SK-N-SH (cell line): ENCODE results near the gene KRT27. TPM values are rescaled to one million over a fixed set of nuclear protein-coding genes. Genes with fewer than 3 reads are reported as not detected.

ENCODE experiments used
- CTCF ChIA-PET: fragments of 300-600, 350-600 bp; formaldehyde crosslinking; extraction: SDS; loops from one replicate; lab custom pipeline; 2021; lab: Yijun Ruan, JAX
- POLR2A ChIA-PET: fragments of 350-600 bp; sonication (Branson Sonifier 250); formaldehyde crosslinking; extraction: SDS; loops from one replicate; lab custom pipeline; 2020; ENCODE audit warnings: antibody characterized with exemption, inconsistent platforms; lab: Yijun Ruan, JAX
- DNase-seq: peaks from one replicate; pipeline ENCODE4 v3.0.0; 2012
- H2AFZ ChIP-seq: fragments of 200-600 bp; sonication (generic); 2 replicates; pipeline ENCODE4 v1.8.1; 2016; ENCODE audit warnings: antibody characterized with exemption, mild to moderate bottlenecking, low read depth
- H3F3A ChIP-seq: fragments of 200-600 bp; sonication (generic); replicated peaks from 2 replicates; pipeline ENCODE3; 2016; ENCODE audit warnings: antibody characterized with exemption, mild to moderate bottlenecking; ENCODE audit not compliant: insufficient read depth
- H3K27ac ChIP-seq, 2 experiments: fragments of 200-500 bp in 1 of 2; fragments of 200-600 bp in 1 of 2; sonication (Bioruptor generic) in 1 of 2; sonication (generic), shearing (Covaris generic) in 1 of 2; 2 replicates each; pipeline versions ENCODE4 v1.5.1 to v1.6.1; 2014 to 2016; ENCODE audit warnings: low read depth in 2 of 2, inconsistent platforms in 1 of 2, low read length in 1 of 2, mild to moderate bottlenecking in 1 of 2, mixed read lengths in 1 of 2
- H3K27me3 ChIP-seq: fragments of 200-600 bp; sonication (generic), shearing (Covaris generic); 2 replicates; pipeline ENCODE4 v1.6.1; 2016; ENCODE audit warnings: mixed run types; ENCODE audit not compliant: insufficient read depth
- H3K36me3 ChIP-seq, 2 experiments: fragments of 200-500 bp in 1 of 2; fragments of 200-600 bp in 1 of 2; sonication (Bioruptor generic) in 1 of 2; sonication (generic) in 1 of 2; replicated peaks in 1 of 2; 2 replicates each; pipeline versions ENCODE3 to v1.5.1; 2014 to 2016; ENCODE audit warnings: low read length in 1 of 2, mild to moderate bottlenecking in 1 of 2; ENCODE audit not compliant: insufficient read depth in 2 of 2, control insufficient read depth in 1 of 2
- H3K4me1 ChIP-seq, 2 experiments: fragments of 200-500 bp in 1 of 2; fragments of 200-600 bp in 1 of 2; sonication (Bioruptor generic) in 1 of 2; sonication (generic), shearing (Covaris generic) in 1 of 2; 2 replicates each; pipeline versions ENCODE4 v1.5.1 to v1.6.1; 2014 to 2016; ENCODE audit warnings: low read depth in 1 of 2, low read length in 1 of 2, mixed run types in 1 of 2; ENCODE audit not compliant: insufficient read depth in 2 of 2, control insufficient read depth in 1 of 2
- H3K4me2 ChIP-seq: fragments of 200-600 bp; sonication (generic), shearing (Covaris generic); 2 replicates; pipeline ENCODE4 v1.6.1; 2017; ENCODE audit warnings: mixed run types
- H3K4me3 ChIP-seq, 2 experiments: fragments of 200-500 bp in 1 of 2; fragments of 200-600 bp in 1 of 2; sonication (Bioruptor generic) in 1 of 2; sonication (generic), shearing (Covaris generic) in 1 of 2; 2 replicates each; pipeline versions ENCODE4 v1.5.1 to v1.8.1; 2014 to 2016; ENCODE audit warnings: low read depth in 2 of 2, inconsistent platforms in 1 of 2, low read length in 1 of 2, mild to moderate bottlenecking in 1 of 2, mixed read lengths in 1 of 2, moderate library complexity in 1 of 2
- H3K79me2 ChIP-seq: fragments of 200-600 bp; sonication (generic); 2 replicates; pipeline ENCODE4 v1.8.1; 2017; ENCODE audit warnings: mild to moderate bottlenecking; ENCODE audit not compliant: insufficient read depth
- H3K9ac ChIP-seq: fragments of 200-600 bp; sonication (generic); 2 replicates; pipeline ENCODE4 v1.6.1; 2017; ENCODE audit warnings: mixed run types
- H3K9me2 ChIP-seq: fragments of 200-600 bp; sonication (generic); 2 replicates; pipeline ENCODE4 v1.6.1; 2017; ENCODE audit warnings: mixed run types
- H3K9me3 ChIP-seq: fragments of 200-600 bp; sonication (generic); 2 replicates; pipeline ENCODE4 v1.6.1; 2017; ENCODE audit warnings: mixed run types, mild to moderate bottlenecking, moderate library complexity
- H4K20me1 ChIP-seq: fragments of 200-600 bp; sonication (generic); 2 replicates; pipeline ENCODE4 v1.6.1; 2017; ENCODE audit warnings: mild to moderate bottlenecking, mixed run types; ENCODE audit not compliant: insufficient read depth
- CHD2 ChIP-seq: fragments of 150-350 bp; IDR thresholded peaks from 2 replicates; pipeline ENCODE4 v1.6.1; 2018; ENCODE audit warnings: low read length; ENCODE audit not compliant: partially characterized antibody
- ELF1 ChIP-seq: IDR thresholded peaks from 2 replicates; pipeline ENCODE4 v1.4.0; 2012
- EP300 ChIP-seq, 2 experiments: IDR thresholded peaks; 2 replicates each; pipeline versions ENCODE4 v1.4.0 to v1.6.1; 2012; ENCODE audit warnings: borderline replicate concordance in 1 of 2, low read depth in 1 of 2, low read length in 1 of 2
- EZH2phosphoT487 ChIP-seq: fragments of 200-600 bp; sonication (generic); IDR thresholded peaks from 2 replicates; pipeline ENCODE4 v1.6.1; 2017; ENCODE audit warnings: low read depth, mixed run types, mild to moderate bottlenecking, antibody characterized with exemption, moderate library complexity, borderline replicate concordance
- FOSL2 ChIP-seq: IDR thresholded peaks from 2 replicates; pipeline ENCODE4 v1.4.0; 2012; ENCODE audit warnings: low read depth, mild to moderate bottlenecking, moderate library complexity, borderline replicate concordance
- FOXM1 ChIP-seq: IDR thresholded peaks from 2 replicates; pipeline ENCODE4 v1.4.0; 2012; ENCODE audit warnings: low read depth, mild to moderate bottlenecking
- GABPA ChIP-seq: IDR thresholded peaks from 2 replicates; pipeline ENCODE4 v1.4.0; 2012; ENCODE audit warnings: low read depth, mild to moderate bottlenecking
- IRF3 ChIP-seq: fragments of 150-350 bp; IDR thresholded peaks from 2 replicates; pipeline ENCODE4 v1.6.1; 2016; ENCODE audit warnings: mild to moderate bottlenecking, low read depth, low read length
- MAX ChIP-seq: IDR thresholded peaks from 2 replicates; pipeline ENCODE4 v1.4.0; 2012; ENCODE audit warnings: low read depth
- MXI1 ChIP-seq: IDR thresholded peaks from 2 replicates; pipeline ENCODE4 v1.6.1; 2012; ENCODE audit warnings: mild to moderate bottlenecking, low read depth, low read length, improper control_type of control experiment
- NFIC ChIP-seq: IDR thresholded peaks from 2 replicates; pipeline ENCODE4 v1.4.0; 2012; ENCODE audit warnings: borderline replicate concordance
- NRF1 ChIP-seq: IDR thresholded peaks from 2 replicates; pipeline ENCODE4 v1.6.1; 2012; ENCODE audit warnings: low read depth, mild to moderate bottlenecking, low read length
- POLR2AphosphoS5 ChIP-seq: IDR thresholded peaks from 2 replicates; pipeline ENCODE4 v1.6.1; 2012; ENCODE audit warnings: low read depth, low read length
- REST ChIP-seq: IDR thresholded peaks from 2 replicates; pipeline ENCODE4 v1.6.1; 2012; ENCODE audit warnings: mild to moderate bottlenecking, low read depth, low read length, moderate library complexity
- SMC3 ChIP-seq: IDR thresholded peaks from 2 replicates; pipeline ENCODE4 v1.6.1; 2012; ENCODE audit warnings: low read depth, low read length, improper control_type of control experiment
- TEAD4 ChIP-seq: IDR thresholded peaks from 2 replicates; pipeline ENCODE4 v1.4.0; 2012; ENCODE audit warnings: mild to moderate bottlenecking, borderline replicate concordance; ENCODE audit not compliant: insufficient read depth
- USF2 ChIP-seq: fragments of 150-350 bp; IDR thresholded peaks from 2 replicates; pipeline ENCODE4 v1.6.1; 2017; ENCODE audit warnings: antibody characterized with exemption, low read length, low read depth, borderline replicate concordance
- WGBS: methylation state at CpG from one replicate; pipeline ENCODE4 v1.1.6; 2017; ENCODE audit warnings: low lambda C conversion rate; 5-methylcytosine and 5-hydroxymethylcytosine counted together
- polyA plus RNA-seq, 3 experiments: library from polyadenylated mRNA; depleted of rRNA; stranded (reverse); fragments of >200 nt; gene quantifications; 2 replicates each; pipeline ENCODE4 v1.2.3, GENCODE V29; 2012
- TF ChIP-seq, protein P1 (sequence below): IDR thresholded peaks from 2 replicates; pipeline ENCODE4 v1.4.0; 2012; ENCODE audit warnings: low read depth, borderline replicate concordance

KRT27 gene
- polyA plus RNA-seq, 1 of the 3 experiments (the other 2 are of a cell fraction), result not detected

- TF ChIP-seq IRF3 (no peak), TEAD4 (no peak), POLR2AphosphoS5 (no peak), NRF1 (no peak), FOXM1 (no peak), CHD2 (no peak), NFIC (no peak), EZH2phosphoT487 (no peak), REST (no peak)
- TF ChIP-seq, protein P1, sequence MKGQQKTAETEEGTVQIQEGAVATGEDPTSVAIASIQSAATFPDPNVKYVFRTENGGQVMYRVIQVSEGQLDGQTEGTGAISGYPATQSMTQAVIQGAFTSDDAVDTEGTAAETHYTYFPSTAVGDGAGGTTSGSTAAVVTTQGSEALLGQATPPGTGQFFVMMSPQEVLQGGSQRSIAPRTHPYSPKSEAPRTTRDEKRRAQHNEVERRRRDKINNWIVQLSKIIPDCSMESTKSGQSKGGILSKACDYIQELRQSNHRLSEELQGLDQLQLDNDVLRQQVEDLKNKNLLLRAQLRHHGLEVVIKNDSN, result no peak
These were observed 41.9 kb upstream of the KRT27 start (continued) for GRCh38 chr17:40824015-40824832.

GRCh38 chr17:40822132-40822812 lies 39.9 kb upstream of the KRT27 start, which contains the start of gene KRT10:
Gene KRT10 (minus strand): TSS chr17:40822614. CDS start chr17:40822585, 29 bp downstream.
- H3K27me3 ChIP-seq, result no peaks in the 10 kb centered on the region
- H3K36me3 ChIP-seq, result peaks cover 7% of the 10 kb centered on the region in 2 experiments
- no peaks in the 10 kb centered on the region for H3K9me2 ChIP-seq
- H3K9ac ChIP-seq, result no peak within 1 kb of the TSS
- H4K20me1 ChIP-seq, result no peaks in the 10 kb centered on the region
- ChIA-PET POLR2A (no interaction called here), CTCF (interaction anchor here (1.0 to 1.2 kb wide), 2 partner anchors 18 to 840 kb away, joined by 3 to 4 read pairs; no protein-coding TSS in a partner anchor)
- no peaks in the 10 kb centered on the region; a peak in 1 of 4 replicates for H3K4me1 ChIP-seq
- H3K9me3 ChIP-seq, result no peaks in the 10 kb centered on the region
- no peak within 1 kb of the TSS for H2AFZ ChIP-seq
- no peak within 1 kb of the TSS for H3K4me3 ChIP-seq
- peaks cover 30% of the 10 kb centered on the region for H3F3A ChIP-seq
- no peak for DNase-seq
- WGBS, result 77% methylated on average over 7 of the region's 7 CpGs
- H3K79me2 ChIP-seq, result no peaks in the 10 kb centered on the region; the same call in none of the 2 replicates
- H3K27ac ChIP-seq, result no peak within 1 kb of the TSS
- no peak within 1 kb of the TSS for H3K4me2 ChIP-seq
- TF ChIP-seq MAX, result no peak
- no peak for TF ChIP-seq ELF1
- no peak for TF ChIP-seq GABPA
- no peak for TF ChIP-seq EP300 (IDR thresholded peaks at IDR 0.05; ENCODE audit: borderline replicate concordance in 1 of 2, low read depth in 1 of 2, low read length in 1 of 2)
- no peak for TF ChIP-seq CHD2
- no peak for TF ChIP-seq SMC3
- no peak for TF ChIP-seq FOSL2
- TF ChIP-seq REST, result no peak
- no peak for TF ChIP-seq USF2
- TF ChIP-seq MXI1, result no peak
